HG03521 (cell line): ENCODE data around the gene GSS.
"Not testable (repeated sequence)": the region's sequence is repeated elsewhere in the genome, so short reads cannot be mapped to it uniquely, and the experiment has no call there.

Experiments used
- ATAC-seq: cut with Tn5 transposase; IDR thresholded peaks from one replicate; pipeline ENCODE4 v1.9.1; 2021; ENCODE audit warnings: mild to moderate bottlenecking, moderate library complexity; ENCODE audit not compliant: unreplicated experiment

Gene GSS

GRCh38 chr20:34915131-34915530, 40.5 kb downstream of the GSS start:
- ATAC-seq: no peak

DNA sequence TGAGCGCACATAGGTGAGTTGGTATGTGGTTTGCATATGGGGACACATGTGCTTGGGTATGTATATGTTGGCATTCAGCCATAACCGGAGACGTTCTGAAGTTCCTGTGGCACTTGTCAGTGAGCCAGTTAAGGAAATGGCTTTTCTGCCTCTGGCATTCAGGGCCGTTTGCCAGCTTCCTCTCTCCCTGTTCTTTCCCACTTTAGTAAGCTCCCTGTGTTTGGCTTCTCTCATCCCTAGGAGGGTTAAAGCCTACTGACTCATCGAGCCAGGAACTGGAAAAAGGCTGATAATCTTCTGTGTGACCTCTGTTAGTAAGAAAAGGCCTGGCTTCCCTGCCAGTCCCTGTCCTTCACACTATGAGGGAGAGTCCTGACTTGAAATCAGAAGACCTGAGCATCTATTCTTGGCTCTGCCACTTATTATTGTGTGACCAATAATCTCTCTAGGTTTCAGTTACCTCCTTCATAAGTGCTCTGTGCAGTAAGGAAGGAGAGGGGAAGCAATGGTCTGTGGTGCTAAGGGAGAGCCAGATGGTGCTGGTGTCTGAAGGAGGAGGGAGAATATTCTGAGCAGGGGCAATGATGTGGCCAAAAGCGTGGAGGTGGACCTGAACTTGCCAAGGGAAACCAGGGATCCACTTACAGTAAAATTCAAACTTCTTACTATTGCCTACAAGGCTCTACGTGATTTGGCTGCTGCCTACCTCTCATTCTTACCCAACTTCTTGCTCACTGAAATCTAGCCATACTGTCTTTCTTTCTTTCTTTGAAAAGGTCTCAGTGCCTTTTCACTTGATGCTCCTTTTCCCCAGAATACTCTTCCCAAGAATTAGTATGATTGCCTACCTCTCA, 47.8 kb downstream of the GSS start:
- no peak for ATAC-seq

- no peak for ATAC-seq
Measured at GRCh38 chr20:34904202-34904621, 51.4 kb downstream of the GSS start.

DNA sequence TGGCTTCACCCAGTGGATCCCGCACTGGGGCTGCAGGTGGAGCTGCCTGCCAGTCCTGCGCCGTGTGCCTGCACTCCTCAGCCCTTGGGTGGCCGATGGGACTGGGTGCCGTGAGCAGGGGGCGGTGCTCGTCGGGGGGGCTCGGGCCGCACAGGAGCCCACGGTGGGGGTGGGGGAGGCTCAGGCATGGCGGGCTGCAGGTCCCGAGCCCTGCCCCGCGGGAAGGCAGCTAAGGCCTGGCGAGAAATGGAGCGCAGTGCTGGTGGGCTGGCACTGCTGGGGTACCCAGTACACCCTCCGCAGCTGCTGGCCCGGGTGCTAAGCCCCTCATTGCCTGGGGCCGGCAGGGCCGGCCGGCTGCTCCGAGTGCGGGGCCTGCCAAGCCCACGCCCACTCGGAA, 56.9 kb downstream of the GSS start:
- not testable (repeated sequence) for ATAC-seq

DNA sequence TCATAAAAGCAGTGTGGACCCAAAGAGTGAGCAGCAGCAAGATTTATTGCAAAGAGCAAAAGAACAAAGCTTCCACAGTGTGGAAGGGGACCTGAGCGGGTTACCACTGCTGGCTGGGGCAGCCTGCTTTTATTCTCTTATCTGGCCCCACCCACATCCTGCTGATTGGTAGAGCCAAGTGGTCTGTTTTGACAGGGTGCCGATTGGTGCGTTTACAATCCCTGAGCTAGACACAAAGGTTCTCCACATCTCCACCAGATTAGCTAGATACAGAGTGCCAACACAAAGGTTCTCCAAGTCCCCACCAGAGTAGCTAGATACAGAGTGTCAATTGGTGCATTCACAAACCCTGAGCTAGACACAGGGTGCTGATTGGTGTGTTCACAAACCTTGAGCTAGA, 57.5 kb downstream of the GSS start:
- ATAC-seq: not testable (repeated sequence)

- no peak for ATAC-seq
Measured at GRCh38 chr20:34896086-34896621, 59.5 kb downstream of the GSS start.

DNA sequence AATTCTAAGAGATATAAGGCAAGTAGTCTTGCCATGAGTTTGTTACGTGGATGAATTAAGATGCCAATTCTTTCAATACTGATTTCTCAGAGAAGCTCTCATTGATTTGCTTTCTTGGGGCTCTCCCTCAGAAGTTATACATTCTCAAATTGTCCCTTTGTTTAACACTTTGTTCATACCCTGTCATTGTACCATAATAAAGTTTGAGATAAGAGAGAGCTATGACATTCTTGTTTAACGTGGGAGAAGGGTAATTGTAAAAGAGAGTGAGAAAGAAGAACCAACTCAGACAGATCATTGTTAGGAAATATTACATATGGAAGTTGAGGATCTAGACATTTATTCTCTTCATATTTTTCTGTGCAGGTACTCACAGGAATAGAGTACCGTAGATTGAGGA, 60.1 kb downstream of the GSS start:
- no peak for ATAC-seq

DNA sequence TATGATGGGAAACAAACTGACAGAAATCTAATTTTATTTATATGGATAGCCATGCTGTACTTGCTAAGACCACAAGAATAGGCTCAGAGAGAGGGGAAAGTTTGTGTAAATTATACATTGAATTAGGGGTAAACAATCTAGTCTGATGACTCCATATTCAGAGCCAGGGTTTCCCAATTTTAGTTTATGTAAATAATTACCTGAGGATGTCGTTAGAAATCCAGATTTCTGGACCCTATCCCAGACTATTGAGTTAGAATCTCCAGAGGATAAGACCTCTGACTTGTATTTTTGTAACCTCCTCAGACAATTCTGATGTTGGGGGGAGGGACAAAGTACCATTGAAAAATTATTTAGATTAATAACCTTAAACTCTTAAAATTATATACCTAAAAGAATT, 60.9 kb downstream of the GSS start:
- no peak for ATAC-seq

DNA sequence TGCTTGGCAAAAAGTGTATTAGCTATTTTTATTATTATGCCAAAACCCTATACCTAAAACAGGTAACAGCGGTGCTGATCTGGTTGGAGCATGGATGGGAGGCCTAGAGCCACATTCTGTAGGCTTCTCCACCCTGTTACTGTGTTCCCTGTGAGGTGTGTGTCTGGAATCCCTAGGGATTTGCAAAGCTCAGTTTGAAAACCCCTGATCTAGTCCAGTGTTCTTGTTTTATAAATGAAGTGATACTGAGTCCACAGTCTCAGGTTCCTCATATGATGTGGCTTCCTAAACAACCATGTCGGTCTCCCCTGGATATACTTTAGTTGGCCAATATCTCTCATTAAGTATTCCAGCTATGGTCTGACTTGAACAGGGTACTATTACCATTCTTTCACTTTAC, 62.9 kb downstream of the GSS start:
- no peak for ATAC-seq

DNA sequence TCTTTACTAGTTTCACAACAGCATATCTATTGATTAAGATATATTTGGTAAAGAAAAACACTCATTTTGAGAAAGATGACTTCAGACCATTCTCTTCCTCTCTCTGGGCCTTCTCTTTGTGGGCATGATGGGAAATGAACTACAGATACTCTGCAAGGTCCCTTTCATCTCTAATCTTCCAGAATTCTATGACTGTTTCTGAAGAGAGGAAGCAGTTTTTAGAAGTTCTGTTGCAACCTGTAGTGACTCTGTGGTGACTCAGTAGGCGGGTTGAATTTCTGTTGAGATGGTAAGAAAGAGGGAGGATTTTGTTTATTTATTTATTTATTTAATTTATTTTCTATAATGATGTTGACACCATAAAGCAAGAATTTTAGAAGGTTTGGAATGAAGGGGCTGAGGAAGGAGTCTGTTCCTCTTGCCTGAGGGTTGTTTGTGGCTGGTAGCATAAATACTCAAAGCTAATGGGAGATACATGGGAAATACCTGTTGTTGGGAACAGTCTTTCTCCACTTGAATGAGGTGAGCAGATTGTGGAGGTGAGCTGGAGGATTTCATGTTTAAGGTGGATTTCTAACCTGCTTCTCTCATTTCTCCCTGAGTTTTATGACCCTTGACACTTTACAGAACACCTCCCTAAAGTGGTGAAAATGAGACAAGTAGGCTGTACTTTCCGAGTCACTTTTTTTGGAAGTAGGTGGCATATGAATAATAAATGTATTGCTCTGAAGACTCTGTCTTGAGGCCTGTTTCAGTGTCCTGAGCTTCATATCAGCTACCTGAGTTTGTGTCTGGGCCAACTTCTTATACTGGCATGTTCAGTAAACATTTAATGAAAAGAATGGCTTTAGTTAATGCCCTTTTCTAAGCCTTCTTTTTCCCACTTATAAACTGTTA, 64.2 kb downstream of the GSS start:
- no peak for ATAC-seq

DNA sequence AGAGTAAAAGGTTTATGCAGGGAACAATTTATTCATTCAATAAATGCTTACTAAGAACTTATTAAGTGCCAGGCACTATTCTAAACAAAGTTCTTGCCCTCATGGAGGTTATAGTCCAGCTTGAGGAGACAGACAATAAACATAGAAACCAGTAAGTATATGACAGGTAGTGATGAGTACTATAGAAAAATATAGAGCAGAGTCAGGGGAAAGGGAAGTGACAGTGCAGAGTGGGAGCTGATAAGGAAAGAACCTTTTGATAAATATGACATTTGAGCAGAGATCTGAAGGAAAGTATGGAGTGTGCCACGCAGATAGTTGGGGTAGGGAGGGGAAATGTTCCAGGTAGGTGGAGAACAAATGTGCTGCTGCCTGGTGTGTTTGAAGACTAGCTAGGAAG, 67.1 kb downstream of the GSS start:
- no peak for ATAC-seq

- no peak for ATAC-seq
Measured at GRCh38 chr20:34887023-34887422, 68.6 kb downstream of the GSS start.

GRCh38 chr20:34886122-34886521, 69.5 kb downstream of the GSS start:
- ATAC-seq: no peak

- ATAC-seq: no peak
Measured at GRCh38 chr20:34884260-34884659, 71.3 kb downstream of the GSS start.

GRCh38 chr20:34883809-34884208, 71.8 kb downstream of the GSS start:
- no peak for ATAC-seq

DNA sequence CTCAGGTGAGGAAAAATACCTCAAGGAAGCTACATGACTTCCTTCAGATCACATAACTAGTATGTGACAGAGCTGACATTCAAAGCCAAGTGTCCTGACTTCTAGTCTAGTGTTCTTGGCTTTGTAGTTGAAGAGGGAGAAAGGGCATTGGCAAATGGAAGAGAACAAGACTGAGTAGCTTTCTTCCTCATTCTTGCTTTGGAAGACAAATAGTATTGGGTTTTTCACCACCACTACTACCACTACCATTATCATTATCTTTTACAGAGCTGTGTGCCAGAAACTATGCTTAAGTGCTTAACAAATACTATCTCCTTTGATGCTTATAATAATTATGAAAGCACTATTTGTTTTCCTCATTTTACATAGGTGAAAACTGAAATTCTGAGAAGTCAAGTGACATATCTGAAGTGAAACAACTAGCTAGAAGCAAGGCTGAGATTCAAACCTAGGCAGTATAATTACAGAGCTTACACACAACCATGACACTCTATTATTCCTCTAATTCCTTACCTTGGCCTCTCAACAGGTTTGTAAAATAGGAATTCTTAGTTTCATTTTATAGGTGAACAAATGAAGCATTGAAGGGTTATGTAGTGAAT, 72.4 kb downstream of the GSS start:
- ATAC-seq: no peak

- no peak for ATAC-seq
Measured at GRCh38 chr20:34881689-34882088, 73.9 kb downstream of the GSS start.

DNA sequence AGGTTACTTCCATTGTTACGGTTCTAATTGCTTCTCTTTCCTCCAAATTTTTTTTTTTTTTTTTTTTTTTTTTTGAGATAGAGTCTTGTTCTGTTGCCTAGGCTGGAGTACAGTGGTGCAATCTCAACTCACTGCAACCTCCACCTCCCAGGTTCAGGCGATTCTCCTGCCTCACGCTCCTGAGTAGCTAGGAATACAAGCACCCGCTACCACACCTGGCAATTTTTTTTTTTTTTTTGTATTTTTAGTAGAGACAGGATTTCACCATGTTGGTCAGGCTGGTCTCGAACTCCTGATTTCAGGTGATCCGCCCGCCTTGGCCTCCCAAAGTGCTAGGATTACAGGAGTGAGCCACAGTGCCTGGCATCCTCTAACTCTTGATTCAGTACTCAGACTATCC, 74.6 kb downstream of the GSS start:
- ATAC-seq: not testable (repeated sequence)

DNA sequence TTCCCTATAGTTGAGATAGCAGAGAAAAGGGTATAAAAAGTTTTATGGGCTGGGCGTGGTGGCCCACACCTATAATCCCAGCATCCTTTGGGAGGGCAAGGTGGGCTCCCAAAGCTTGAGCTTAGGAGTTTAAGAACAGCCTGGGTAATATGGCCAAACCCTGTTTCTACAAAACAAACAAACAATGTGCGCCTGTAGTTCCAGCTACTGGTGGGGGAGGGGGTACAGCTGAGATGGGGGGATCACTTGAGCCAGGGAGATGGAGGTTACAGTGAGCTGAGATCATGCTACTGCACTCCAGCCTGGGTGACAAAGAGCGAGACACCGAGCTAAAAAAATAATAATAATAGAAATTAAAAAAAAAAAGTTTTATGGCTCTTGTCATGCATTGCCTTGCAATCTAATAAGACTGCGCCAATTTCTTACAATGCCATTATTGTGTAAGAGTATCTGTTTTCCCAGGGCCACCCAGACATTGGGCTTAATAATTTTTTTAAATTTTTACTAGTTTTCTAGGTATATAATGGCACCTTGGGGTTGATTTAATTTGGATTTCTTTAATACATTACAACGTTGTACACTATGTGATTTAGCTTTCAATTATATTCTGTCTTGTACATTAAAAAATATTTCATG, 75.3 kb downstream of the GSS start:
- ATAC-seq: no peak
